Measurements from ENCODE around the gene PLEKHA6. TPM values are rescaled to one million over a fixed set of nuclear protein-coding genes. Genes with fewer than 3 reads are reported as not detected.

PLEKHA6 gene
- total RNA-seq, 1 donor from 2014 or later = 11.0 TPM

- DNase-seq (ENCODE audit: low spot score in 2 of 2) (no peak), FAIRE-seq (no peak)
Observed at GRCh38 chr1:204222006-204222763, 137.5 kb downstream of the PLEKHA6 start.

- DNase-seq (ENCODE audit: low spot score in 2 of 2) (no peak), FAIRE-seq (no peak)
Observed at GRCh38 chr1:204221271-204221670, 138.5 kb downstream of the PLEKHA6 start.

DNA sequence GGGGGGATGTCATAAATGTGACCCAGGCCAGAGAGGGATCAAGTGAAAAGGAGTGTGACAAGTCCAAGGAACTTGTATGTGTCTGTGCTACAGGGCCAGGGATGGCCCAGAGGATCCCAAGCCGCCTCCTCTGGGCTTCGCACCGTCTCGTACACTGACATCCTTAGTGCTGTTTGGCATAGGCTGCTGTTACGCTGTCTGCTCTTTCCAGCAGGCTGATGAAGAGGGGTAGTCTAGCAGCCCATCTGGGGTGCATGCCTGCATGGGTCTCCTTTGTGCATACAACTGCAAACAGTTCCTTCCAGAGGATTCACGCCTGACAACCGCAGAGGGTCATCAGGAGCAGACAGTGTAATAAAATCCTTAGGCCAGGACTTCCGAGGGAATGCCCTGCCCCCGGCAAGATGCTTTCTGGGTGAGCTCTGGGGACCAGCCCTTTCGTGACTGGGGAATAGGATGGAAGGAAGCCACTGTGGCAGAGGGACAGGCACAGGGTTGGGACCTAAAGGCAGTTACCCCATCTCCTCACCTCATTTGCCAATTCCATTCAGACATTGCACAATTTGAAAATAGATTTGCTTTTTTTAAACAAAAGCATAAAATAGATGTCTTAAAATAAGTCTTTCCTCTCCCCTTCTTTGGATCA is 139.6 kb downstream of the PLEKHA6 start:
- DNase-seq (ENCODE audit: low spot score in 2 of 2) (no peak), FAIRE-seq (no peak)

DNA sequence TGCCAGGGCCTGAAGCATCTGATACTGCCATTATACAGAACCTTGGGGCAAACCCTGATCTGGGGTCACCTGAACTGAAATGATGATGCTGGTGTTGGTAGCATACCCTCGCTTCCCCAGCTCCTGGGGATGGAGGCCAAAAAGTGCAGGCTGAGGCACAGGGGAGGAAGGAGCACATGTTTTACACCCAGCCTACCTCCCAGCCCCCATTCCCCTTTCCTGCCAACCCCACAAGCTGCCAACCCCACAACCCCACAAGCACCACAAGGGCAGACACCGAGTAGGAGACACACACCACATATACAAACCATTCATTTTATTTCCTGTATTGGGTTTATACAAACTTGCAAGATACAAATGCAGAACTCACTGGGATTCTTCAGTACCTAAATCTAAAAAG is 141.2 kb downstream of the PLEKHA6 start:
- no peak for FAIRE-seq
- DNase-seq (ENCODE audit: low spot score in 2 of 2) = no peak

GRCh38 chr1:204217648-204218000 is 142.1 kb downstream of the PLEKHA6 start:
- DNase-seq (ENCODE audit: low spot score in 2 of 2) (no peak), FAIRE-seq (no peak)

- no peak for DNase-seq (ENCODE audit: low spot score in 2 of 2)
- no peak for FAIRE-seq
Observed at GRCh38 chr1:204216880-204217647, 142.7 kb downstream of the PLEKHA6 start.

- no peak for DNase-seq (ENCODE audit: low spot score in 2 of 2)
- no peak for FAIRE-seq
Observed at GRCh38 chr1:204216236-204216635, 143.5 kb downstream of the PLEKHA6 start.

DNA sequence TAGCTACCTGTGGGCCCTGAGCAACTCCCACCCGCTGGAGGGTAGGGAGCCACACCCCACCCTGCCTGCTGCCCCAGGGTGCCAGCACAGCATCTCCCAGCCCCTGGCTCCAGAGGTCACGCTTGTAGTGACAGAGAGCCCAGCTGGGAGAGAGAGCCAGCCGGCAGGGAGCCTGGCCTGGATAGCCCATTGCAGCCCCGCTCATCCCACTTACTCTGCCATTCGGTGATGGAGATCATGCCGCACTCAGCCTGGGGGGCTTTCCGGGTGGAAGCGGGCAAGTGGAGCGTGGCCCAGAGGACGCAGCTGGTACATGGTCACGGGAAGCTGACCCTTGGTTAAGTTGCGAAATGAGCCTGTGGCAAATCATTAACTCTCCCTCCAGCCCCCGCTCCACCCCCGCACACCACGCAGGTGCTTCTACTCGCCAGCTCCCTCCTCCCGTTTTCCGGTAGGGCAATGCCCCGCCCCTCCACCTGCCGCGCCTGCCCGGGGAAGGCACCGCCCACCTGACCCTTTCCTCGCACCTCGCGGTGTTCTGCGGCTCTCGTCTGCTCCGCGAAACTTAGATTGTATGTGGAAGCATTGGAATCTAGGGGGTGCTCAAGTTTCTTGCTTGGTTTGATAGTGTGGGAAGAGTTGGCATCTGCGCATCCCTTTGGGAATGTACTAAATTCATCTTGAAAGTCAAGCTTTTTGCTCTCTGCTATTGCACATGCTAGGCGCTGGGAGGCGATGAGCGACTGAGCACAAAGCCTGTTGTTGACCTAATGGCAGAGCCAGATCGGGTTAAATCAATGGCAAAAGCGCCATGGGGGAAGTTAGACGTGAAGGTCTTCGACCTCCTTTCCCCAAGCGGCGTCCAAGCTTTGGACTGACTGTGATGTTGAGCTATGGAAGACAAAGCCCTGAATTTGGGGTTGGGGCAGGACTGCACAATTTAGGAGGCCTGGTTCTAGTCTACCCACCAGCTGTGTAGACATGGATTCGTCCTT is 145.8 kb downstream of the PLEKHA6 start, which contains the start of gene GOLT1A:
TSS of gene GOLT1A (minus strand) at position 321 of the 995 bp plus-strand sequence. CDS start at position 239, 82 bp downstream.
- FAIRE-seq = no peak
- peak; percentile 49 to 62 for DNase-seq (ENCODE audit: low spot score in 2 of 2)

DNA sequence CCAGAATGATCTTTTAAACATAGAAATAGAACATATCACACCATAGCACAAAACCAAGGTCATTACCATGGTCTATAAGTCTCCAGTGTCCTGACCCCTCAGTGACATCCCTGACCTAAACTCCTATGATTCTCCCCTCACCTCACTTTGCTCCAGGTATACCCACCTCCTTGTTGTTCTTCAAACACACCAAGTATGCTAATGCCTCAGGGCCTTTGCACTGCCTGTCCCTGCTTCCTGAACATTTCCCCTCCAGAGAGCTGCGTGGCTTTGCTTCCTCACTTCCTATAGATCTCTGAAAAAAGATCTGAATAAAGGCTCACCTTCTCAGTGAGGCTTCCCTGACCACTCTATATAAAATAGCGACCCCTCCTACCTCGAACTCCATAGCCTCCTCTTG is 147.0 kb downstream of the PLEKHA6 start:
- FAIRE-seq = no peak
- no peak for DNase-seq (ENCODE audit: low spot score in 2 of 2)

- FAIRE-seq = no peak
- DNase-seq (ENCODE audit: low spot score in 2 of 2) = no peak
Observed at GRCh38 chr1:204211046-204211445, 148.7 kb downstream of the PLEKHA6 start.

DNA sequence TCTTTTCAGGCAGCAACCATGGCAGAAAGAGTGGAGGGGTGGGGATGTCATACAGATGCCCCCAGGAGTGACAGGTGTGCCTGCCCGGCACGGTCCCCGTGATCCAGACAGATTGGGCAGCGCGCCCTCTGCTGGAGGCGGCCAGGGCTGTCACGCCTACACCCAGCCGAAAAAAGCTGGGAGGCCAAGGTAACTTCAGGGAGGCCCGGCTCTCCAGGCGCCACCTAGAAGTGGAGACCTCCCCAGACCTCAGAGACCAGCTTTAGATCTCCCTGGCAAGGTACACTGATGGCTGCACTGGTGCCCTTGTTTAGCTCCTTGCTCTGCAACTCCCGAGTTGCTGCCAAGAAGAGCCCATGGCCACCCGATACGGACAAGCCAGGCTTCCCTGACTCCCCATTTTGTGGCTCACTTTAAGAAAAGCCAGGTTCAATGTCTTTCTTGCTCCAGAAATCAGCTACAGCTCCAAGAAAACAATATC is 152.6 kb downstream of the PLEKHA6 start:
- FAIRE-seq (no peak), DNase-seq (ENCODE audit: low spot score in 2 of 2) (peak; percentile 52 to 74)

DNA sequence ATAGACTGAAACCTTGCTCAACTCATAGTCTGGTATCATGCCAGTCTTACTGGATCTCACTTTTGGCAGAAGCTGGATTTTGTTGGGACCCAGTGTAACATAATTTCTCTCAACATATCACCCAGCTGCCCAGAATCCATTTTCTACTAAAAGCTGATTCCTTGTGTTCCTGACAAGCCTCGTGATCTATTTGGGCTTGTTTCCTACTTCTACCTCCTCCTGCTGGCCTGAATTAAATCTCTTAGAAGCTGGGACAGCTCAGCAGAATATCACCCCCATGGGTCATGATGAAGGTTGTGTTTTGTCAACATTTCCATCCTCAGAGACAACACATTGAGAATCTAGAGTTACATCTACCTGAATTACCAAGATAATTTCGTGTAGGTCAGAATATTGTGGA is 153.6 kb downstream of the PLEKHA6 start:
- DNase-seq (ENCODE audit: low spot score in 2 of 2) (no peak), FAIRE-seq (no peak)

GRCh38 chr1:204205486-204205885 is 154.2 kb downstream of the PLEKHA6 start:
- FAIRE-seq (no peak), DNase-seq (ENCODE audit: low spot score in 2 of 2) (no peak)

GRCh38 chr1:204204944-204205343 is 154.8 kb downstream of the PLEKHA6 start:
- FAIRE-seq (no peak), DNase-seq (ENCODE audit: low spot score in 2 of 2) (no peak)

- FAIRE-seq (no peak), DNase-seq (ENCODE audit: low spot score in 2 of 2) (no peak)
Observed at GRCh38 chr1:204203206-204203767, 156.4 kb downstream of the PLEKHA6 start.

DNA sequence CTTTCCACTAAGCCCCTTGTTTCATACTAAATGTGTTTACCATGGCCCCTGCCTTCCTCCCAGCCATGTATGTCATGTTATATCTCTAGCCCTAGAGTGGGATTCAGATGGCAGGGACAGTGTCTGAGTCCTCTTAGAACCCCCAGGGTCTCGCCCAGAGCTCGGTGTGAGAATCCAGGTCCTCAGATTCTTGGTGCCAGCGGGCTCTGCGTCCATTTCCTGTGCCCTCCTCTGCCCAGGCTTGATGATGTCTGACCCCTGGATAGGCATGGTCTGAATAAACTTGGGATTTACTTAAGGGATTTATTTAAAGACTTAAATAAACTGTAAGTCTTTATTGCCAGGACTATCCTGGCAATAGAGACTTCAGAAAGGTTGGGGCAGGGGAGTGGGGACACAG is 157.2 kb downstream of the PLEKHA6 start:
- no peak for DNase-seq (ENCODE audit: low spot score in 2 of 2)
- FAIRE-seq = no peak

DNA sequence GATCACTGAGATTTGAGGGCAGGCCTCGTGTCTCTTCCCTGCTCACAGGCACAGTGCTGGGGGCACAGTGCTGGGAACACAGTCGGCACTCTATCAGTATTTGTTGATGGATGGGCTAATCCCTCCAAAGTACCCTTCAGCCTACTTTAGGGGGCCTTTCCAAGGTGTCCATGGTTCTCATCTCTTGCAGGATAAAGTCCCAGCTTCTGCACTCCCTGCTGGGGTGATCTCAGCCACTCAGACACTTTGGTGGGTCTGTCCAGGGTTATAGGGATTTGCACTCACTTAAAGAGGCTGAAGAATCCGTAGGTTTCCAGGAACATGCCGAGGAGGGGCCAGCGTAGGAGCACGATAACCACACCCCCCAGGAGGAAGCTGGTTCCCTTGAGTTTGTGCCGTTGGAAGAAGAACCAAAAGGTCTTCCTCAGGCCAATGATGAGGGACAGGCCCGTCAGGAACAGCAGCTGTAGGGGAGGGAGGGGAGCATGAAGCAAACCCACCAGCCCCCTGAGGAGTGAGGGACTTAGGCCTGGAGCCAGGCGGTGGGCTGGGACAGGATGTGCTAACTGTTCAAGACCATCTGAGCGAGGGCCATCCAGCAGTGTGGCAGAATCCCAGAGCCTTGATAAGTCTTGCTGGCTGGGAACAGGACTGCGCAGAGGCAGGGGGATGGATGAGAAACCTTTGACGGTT is 158.2 kb downstream of the PLEKHA6 start:
- FAIRE-seq = no peak

DNA sequence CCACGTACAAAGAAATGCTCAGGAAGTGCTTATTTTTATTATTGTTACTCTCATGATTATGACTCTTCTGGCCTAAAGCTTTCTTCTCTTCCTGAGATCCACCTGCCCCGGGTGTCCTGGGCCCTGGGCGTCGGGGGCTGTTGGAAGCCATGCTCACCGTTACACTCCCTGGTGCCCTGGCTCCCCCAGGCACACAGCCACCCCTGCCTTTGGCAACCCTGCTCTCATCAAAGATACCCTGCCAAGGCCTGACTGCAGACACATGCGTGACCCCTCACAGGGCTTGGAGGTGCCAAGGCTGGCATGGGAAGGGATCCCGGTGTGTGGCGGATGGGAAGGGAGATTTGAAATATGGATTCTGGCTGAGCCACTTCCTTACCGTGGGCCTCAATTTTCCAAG is 160.2 kb downstream of the PLEKHA6 start:
- no peak for FAIRE-seq
- DNase-seq (ENCODE audit: low spot score in 2 of 2) = no peak

More for the DNA sequence above, 158.2 kb downstream of the PLEKHA6 start:
- DNase-seq (ENCODE audit: low spot score in 2 of 2) = no peak
